ENCODE results near the gene CATSPER3.

Gene CATSPER3

DNA sequence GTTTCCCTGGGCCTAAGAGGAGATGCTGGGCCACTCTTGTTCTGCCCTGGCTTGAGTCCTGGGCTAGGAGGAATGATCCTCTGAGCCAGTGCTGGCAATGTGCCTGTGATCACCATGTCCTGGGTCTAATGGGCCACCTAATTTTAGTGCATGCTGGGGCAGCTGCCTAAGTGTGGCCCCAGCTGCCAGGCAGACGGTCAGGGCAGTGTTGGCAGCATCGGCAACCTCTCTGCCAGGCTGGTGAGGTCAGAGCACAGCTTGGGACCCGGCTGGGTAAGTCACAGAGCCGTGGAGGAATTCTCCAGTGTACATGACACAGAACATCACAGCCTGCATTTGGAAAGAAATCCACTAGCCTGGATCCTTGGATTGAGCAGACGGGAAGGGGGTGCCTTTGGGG is 87.7 kb downstream of the CATSPER3 start:
- Histone ChIP-seq H3K4me3 (ENCODE audit: low read length, poor library complexity, severe bottlenecking) (no peak overlapping the region), H3K9me2 (replicated peaks; ENCODE audit: low read depth, low read length) (no peaks in the 10 kb centered on the region), H2AFZ (ENCODE audit: low read length) (no peak overlapping the region), H3K79me2 (ENCODE audit: insufficient read depth, low read length) (no peaks in the 10 kb centered on the region), H3K9me3 (ENCODE audit: insufficient read depth, low read depth, low read length) (no peaks in the 10 kb centered on the region), H3K4me2 (ENCODE audit: low read depth, low read length, poor library complexity, severe bottlenecking) (no peak overlapping the region), H3F3A (ENCODE audit: low read depth) (no peaks in the 10 kb centered on the region), H3K9ac (ENCODE audit: low read depth, low read length, poor library complexity, severe bottlenecking) (no peak overlapping the region), H3K36me3 (ENCODE audit: insufficient read depth, low read length) (no peaks in the 10 kb centered on the region), H4K20me1 (ENCODE audit: insufficient read depth, low read length, poor library complexity, severe bottlenecking) (no peaks in the 10 kb centered on the region), H3K4me1 (ENCODE audit: insufficient read depth, low read length, poor library complexity, severe bottlenecking) (peaks cover 22% of the 10 kb centered on the region), H3K27me3 (ENCODE audit: insufficient read depth, low read length, poor library complexity, severe bottlenecking) (no peaks in the 10 kb centered on the region)
- TF ChIP-seq, protein P1, sequence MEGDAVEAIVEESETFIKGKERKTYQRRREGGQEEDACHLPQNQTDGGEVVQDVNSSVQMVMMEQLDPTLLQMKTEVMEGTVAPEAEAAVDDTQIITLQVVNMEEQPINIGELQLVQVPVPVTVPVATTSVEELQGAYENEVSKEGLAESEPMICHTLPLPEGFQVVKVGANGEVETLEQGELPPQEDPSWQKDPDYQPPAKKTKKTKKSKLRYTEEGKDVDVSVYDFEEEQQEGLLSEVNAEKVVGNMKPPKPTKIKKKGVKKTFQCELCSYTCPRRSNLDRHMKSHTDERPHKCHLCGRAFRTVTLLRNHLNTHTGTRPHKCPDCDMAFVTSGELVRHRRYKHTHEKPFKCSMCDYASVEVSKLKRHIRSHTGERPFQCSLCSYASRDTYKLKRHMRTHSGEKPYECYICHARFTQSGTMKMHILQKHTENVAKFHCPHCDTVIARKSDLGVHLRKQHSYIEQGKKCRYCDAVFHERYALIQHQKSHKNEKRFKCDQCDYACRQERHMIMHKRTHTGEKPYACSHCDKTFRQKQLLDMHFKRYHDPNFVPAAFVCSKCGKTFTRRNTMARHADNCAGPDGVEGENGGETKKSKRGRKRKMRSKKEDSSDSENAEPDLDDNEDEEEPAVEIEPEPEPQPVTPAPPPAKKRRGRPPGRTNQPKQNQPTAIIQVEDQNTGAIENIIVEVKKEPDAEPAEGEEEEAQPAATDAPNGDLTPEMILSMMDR (conservative IDR thresholded peaks at IDR 0.05; ENCODE audit: low read length): no peak
- TF ChIP-seq EZH2phosphoT487 (IDR thresholded peaks at IDR 0.05; ENCODE audit: borderline replicate concordance): no peak

DNA sequence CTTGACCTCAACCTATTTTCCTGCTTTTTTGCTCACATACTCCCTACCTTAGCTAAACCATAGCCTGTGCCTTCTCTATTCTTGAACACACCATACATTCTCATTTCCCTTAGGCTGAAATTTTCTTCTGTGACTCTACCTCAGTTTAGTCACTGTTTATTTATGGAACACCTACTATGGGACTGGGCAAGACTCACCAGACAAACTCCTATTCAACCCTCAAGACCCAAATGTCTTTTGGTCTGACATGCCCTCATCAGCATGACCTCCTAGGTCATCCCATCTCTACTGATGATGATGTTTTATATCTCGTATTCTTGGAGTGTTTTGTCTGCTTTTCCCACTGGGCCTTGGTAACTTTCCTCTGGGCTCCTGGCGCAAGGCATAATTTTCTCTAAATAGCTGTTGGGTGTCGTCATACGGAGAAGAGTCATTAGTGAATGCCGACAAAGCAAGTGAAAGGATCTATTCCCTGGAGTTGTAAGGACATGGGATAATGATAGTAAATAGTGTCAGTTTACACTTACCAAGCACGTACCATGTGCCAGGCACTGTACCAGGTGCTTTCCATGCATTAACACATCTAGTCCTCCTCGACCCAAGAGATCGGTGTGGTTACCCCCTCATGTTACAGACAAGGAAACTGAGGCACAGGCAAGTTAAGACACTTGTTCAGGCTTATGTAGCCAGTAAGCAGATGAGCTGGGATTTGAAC is 88.8 kb downstream of the CATSPER3 start:
- no peak overlapping the region for H2AFZ ChIP-seq (ENCODE audit: low read length)
- no peaks in the 10 kb centered on the region for H3K79me2 ChIP-seq (ENCODE audit: insufficient read depth, low read length)
- no peaks in the 10 kb centered on the region for H3F3A ChIP-seq (ENCODE audit: low read depth)
- no peaks in the 10 kb centered on the region for H3K9me3 ChIP-seq (ENCODE audit: insufficient read depth, low read depth, low read length)
- no peak for TF ChIP-seq EZH2phosphoT487 (IDR thresholded peaks at IDR 0.05; ENCODE audit: borderline replicate concordance)
- TF ChIP-seq, protein P1 (conservative IDR thresholded peaks at IDR 0.05; ENCODE audit: low read length): no peak
- no peak overlapping the region for H3K4me3 ChIP-seq (ENCODE audit: low read length, poor library complexity, severe bottlenecking)
- no peaks in the 10 kb centered on the region for H4K20me1 ChIP-seq (ENCODE audit: insufficient read depth, low read length, poor library complexity, severe bottlenecking)
- H3K27me3 ChIP-seq (ENCODE audit: insufficient read depth, low read length, poor library complexity, severe bottlenecking): no peaks in the 10 kb centered on the region
- H3K4me2 ChIP-seq (ENCODE audit: low read depth, low read length, poor library complexity, severe bottlenecking): no peak overlapping the region
- no peak overlapping the region for H3K9ac ChIP-seq (ENCODE audit: low read depth, low read length, poor library complexity, severe bottlenecking)
- H3K4me1 ChIP-seq (ENCODE audit: insufficient read depth, low read length, poor library complexity, severe bottlenecking): peaks cover 22% of the 10 kb centered on the region
- no peaks in the 10 kb centered on the region for H3K9me2 ChIP-seq (replicated peaks; ENCODE audit: low read depth, low read length)
- H3K36me3 ChIP-seq (ENCODE audit: insufficient read depth, low read length): no peaks in the 10 kb centered on the region

DNA sequence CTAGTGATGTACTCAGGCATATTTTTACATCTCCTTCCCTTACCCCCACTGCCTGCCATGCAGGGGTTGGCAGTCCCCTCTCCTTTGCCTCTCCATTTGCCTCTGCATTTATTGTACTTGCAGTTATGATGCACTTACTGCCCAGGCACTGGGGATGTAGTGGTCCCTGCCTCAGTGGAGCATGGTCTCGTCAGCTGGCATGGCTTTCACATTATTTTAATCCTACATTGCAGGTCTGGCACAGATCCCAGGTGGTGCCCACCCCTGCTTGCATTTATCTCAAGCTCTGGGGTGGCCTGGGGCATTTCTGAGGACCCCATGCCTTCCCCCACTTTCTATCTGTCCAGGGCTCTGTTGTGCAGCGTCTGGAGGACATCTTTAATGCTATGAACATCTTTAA is 89.5 kb downstream of the CATSPER3 start:
- Histone ChIP-seq H3K9me3 (ENCODE audit: insufficient read depth, low read depth, low read length) (no peaks in the 10 kb centered on the region), H3K36me3 (ENCODE audit: insufficient read depth, low read length) (no peaks in the 10 kb centered on the region), H3K79me2 (ENCODE audit: insufficient read depth, low read length) (no peaks in the 10 kb centered on the region), H3K27me3 (ENCODE audit: insufficient read depth, low read length, poor library complexity, severe bottlenecking) (no peaks in the 10 kb centered on the region), H3K4me1 (ENCODE audit: insufficient read depth, low read length, poor library complexity, severe bottlenecking) (peaks cover 21% of the 10 kb centered on the region), H3K9me2 (replicated peaks; ENCODE audit: low read depth, low read length) (no peaks in the 10 kb centered on the region), H3K4me3 (ENCODE audit: low read length, poor library complexity, severe bottlenecking) (no peak overlapping the region), H3F3A (ENCODE audit: low read depth) (no peaks in the 10 kb centered on the region), H3K4me2 (ENCODE audit: low read depth, low read length, poor library complexity, severe bottlenecking) (no peak overlapping the region), H4K20me1 (ENCODE audit: insufficient read depth, low read length, poor library complexity, severe bottlenecking) (no peaks in the 10 kb centered on the region), H2AFZ (ENCODE audit: low read length) (no peak overlapping the region), H3K9ac (ENCODE audit: low read depth, low read length, poor library complexity, severe bottlenecking) (no peak overlapping the region)
- TF ChIP-seq EZH2phosphoT487 (IDR thresholded peaks at IDR 0.05; ENCODE audit: borderline replicate concordance): no peak

DNA sequence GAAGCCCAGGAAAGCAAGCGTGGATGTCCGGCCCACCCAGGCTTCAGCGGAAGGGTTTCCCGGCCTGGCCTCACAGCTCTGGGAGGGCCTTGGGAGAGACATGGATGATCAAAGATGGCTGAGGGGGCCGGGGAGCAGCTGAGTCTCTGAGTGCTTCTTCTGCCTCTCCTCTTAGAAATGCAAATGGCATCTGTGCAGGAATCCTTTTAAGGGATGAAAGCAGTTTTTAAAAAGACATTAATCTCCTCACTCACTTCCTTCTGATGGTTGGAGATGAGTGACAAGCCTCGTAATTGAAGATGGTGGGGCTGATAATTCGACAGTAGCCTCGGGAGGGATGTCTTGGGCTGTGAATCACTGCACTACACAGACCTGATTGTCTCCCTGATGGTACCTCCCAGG is 90.6 kb downstream of the CATSPER3 start:
- H3K36me3 ChIP-seq (ENCODE audit: insufficient read depth, low read length): no peaks in the 10 kb centered on the region
- H2AFZ ChIP-seq (ENCODE audit: low read length): no peak overlapping the region
- no peak for TF ChIP-seq EZH2phosphoT487 (IDR thresholded peaks at IDR 0.05; ENCODE audit: borderline replicate concordance)
- TF ChIP-seq, protein P1 (conservative IDR thresholded peaks at IDR 0.05; ENCODE audit: low read length): no peak
- H4K20me1 ChIP-seq (ENCODE audit: insufficient read depth, low read length, poor library complexity, severe bottlenecking): no peaks in the 10 kb centered on the region
- H3K9me3 ChIP-seq (ENCODE audit: insufficient read depth, low read depth, low read length): no peaks in the 10 kb centered on the region
- no peaks in the 10 kb centered on the region for H3K9me2 ChIP-seq (replicated peaks; ENCODE audit: low read depth, low read length)
- no peak overlapping the region for H3K9ac ChIP-seq (ENCODE audit: low read depth, low read length, poor library complexity, severe bottlenecking)
- no peaks in the 10 kb centered on the region for H3F3A ChIP-seq (ENCODE audit: low read depth)
- H3K4me3 ChIP-seq (ENCODE audit: low read length, poor library complexity, severe bottlenecking): no peak overlapping the region
- H3K79me2 ChIP-seq (ENCODE audit: insufficient read depth, low read length): no peaks in the 10 kb centered on the region
- no peaks in the 10 kb centered on the region for H3K27me3 ChIP-seq (ENCODE audit: insufficient read depth, low read length, poor library complexity, severe bottlenecking)
- H3K4me1 ChIP-seq (ENCODE audit: insufficient read depth, low read length, poor library complexity, severe bottlenecking): peaks cover 11% of the 10 kb centered on the region
- no peak overlapping the region for H3K4me2 ChIP-seq (ENCODE audit: low read depth, low read length, poor library complexity, severe bottlenecking)

Measured in Loucy (cell line).